Adrenal gland (tissue), 12 donors: Measurements from ENCODE around the gene SH3PXD2B. TPM values are rescaled to one million over a fixed set of nuclear protein-coding genes. Genes with fewer than 3 reads are reported as not detected.

Source experiments
- DNase-seq, 7 donors: peaks; one replicate each; pipeline ENCODE4 v3.0.0-alpha.2; 2019 to 2020
- H3K27ac ChIP-seq, 5 donors: fragments of 200-600 bp; sonication (generic) in 4 of 5; 1 replicate in 3 of 5; 2 replicates in 2 of 5; pipeline versions ENCODE4 v1.5.1 to v1.8.0; 2016 to 2020; ENCODE audit warnings: mild to moderate bottlenecking in 1 of 5
- H3K27me3 ChIP-seq: fragments of 200-600 bp; 2 replicates; pipeline ENCODE4 v1.8.0; 2021
- H3K36me3 ChIP-seq, 2 donors: fragments of 200-600 bp; replicated peaks in 1 of 2; 1 replicate in 1 of 2; 2 replicates in 1 of 2; pipeline versions ENCODE4 v1.5.1 to v1.8.0; 2018 to 2022
- H3K4me1 ChIP-seq, 2 donors: fragments of 200-600 bp; replicated peaks in 1 of 2; 1 replicate in 1 of 2; 2 replicates in 1 of 2; pipeline versions ENCODE4 v1.5.1 to v1.8.0; 2018 to 2021
- H3K4me3 ChIP-seq, 4 donors: fragments of 200-600 bp; sonication (generic) in 3 of 4; one replicate each; pipeline ENCODE4 v1.5.1; 2016 to 2018
- H3K9me3 ChIP-seq, 3 donors: fragments of 200-600 bp; sonication (generic) in 1 of 3; replicated peaks in 1 of 3; 1 replicate in 2 of 3; 2 replicates in 1 of 3; pipeline versions ENCODE4 v1.5.1 to v1.8.0; 2016 to 2021
- CTCF ChIP-seq, 6 experiments: fragments of 450-650 bp in 4 of 6; fragments of 200-600 bp in 2 of 6; sonication (generic) in 1 of 6; IDR thresholded peaks; 1 replicate in 5 of 6; 2 replicates in 1 of 6; pipeline versions ENCODE4 v1.5.1 to v1.8.0; 2016 to 2021; ENCODE audit warnings: antibody characterized with exemption in 6 of 6, mild to moderate bottlenecking in 2 of 6, moderate library complexity in 1 of 6
- POLR2A ChIP-seq, 2 donors: fragments of 450-650 bp; IDR thresholded peaks; one replicate each; pipeline ENCODE4 v1.6.1; 2017; ENCODE audit warnings: antibody characterized with exemption in 2 of 2, mild to moderate bottlenecking in 2 of 2, moderate library complexity in 1 of 2
- WGBS, 4 donors: extraction: QIAGEN DNeasy Blood & Tissue Kit in 2 of 4; methylation state at CpG; one replicate each; pipeline versions ENCODE4 v1.1.5 to v1.1.7; 2013 to 2017; 5-methylcytosine and 5-hydroxymethylcytosine counted together
- intact Hi-C, 2 donors: fragments of 100-400 bp; cut with DNase I; formaldehyde crosslinking; loops; one replicate each; pipeline versions ENCODE4 v1.14.1 to v1.15.0; 2022 to 2023
- polyA plus RNA-seq, 3 donors: library from polyadenylated mRNA; stranded (reverse); fragments of 200-250 nt in 2 of 3; fragments of 350-450 nt in 1 of 3; fragmentation: Illumina TruSeq in 1 of 3; extraction: RNeasy Lipid Tissue Mini Kit (QIAGEN cat#74804) in 1 of 3; gene quantifications; one replicate each; pipeline ENCODE4 v1.2.3, GENCODE V29; 2013 to 2014
- total RNA-seq, 9 donors: library from RNA; depleted of rRNA in 4 of 9; stranded (reverse); fragments of >200 nt in 4 of 9; fragments of 120-200 nt in 1 of 9; fragmentation: NEBNext Ultra II Directional in 1 of 9; extraction: Animal tissue kit (Norgen Biotek cat#: 25700) in 1 of 9; gene quantifications; one replicate each; pipeline versions ENCODE4 v1.1.0 to v1.2.4, GENCODE V29; 2013 to 2023
- donor health status: healthy with polysubstance abuse.
- donor health status: Bipolar disorder and iron deficiency.
- donor health status: DM: yes; HTN: yes; CAD: no.
- donor health status: DM: no; HTN: no; CAD: no.
- donor health status: DM: no; HTN: no; CAD: no.
- donor health status: DM: yes; HTN: yes; CAD: no.

Gene SH3PXD2B
- total and polyA plus RNA-seq, 12 donors: 15.2 to 111 (median 51.5) TPM

- H3K4me3 ChIP-seq: no peak overlapping the region
- no peak overlapping the region for H3K27ac ChIP-seq
- TF ChIP-seq CTCF (IDR thresholded peaks at IDR 0.05) (no peak), POLR2A (IDR thresholded peaks at IDR 0.05) (no peak)
- H3K4me1 ChIP-seq: peaks cover 0 to 13% of the 10 kb centered on the region in 2 donors
- H3K27me3 ChIP-seq: no peaks in the 10 kb centered on the region
- H3K36me3 ChIP-seq: no peaks in the 10 kb centered on the region
- H3K9me3 ChIP-seq: no peaks in the 10 kb centered on the region
- intact Hi-C loops: no loop called here
- 86 to 89% (median 87%) methylated on average over 7 of the region's 7 CpGs for WGBS, 4 donors
- peak in 2 of 7 donors; percentile 2 to 16 for DNase-seq
Measured at GRCh38 chr5:172501708-172502320, 47.5 kb upstream of the SH3PXD2B start.

DNA sequence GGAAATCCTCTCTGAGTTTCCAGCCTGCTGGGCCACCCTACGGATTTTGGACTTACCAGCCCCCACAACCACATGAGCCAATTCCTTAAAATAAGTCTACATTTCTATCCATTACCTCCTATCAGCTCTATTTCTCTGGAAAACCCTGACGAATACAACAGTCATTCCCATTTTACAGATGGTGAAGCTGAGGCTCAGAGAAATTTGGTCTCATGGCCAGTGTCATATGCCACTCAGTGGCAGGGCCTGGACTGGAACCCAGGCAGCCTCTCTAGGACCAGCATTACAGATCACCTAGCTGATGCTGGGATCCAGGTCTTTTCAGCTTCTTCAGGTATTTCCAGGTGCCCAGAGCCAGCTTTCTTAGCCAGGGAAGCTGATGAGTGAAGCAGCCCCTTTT lies 45.0 kb upstream of the SH3PXD2B start:
- Histone ChIP-seq H3K4me1 (peaks cover 0 to 12% of the 10 kb centered on the region in 2 donors), H3K4me3 (no peak overlapping the region), H3K27me3 (no peaks in the 10 kb centered on the region), H3K27ac (no peak overlapping the region), H3K9me3 (no peaks in the 10 kb centered on the region), H3K36me3 (no peaks in the 10 kb centered on the region)
- intact Hi-C loops: no loop called here
- 87 to 100% (median 93%) methylated on average over 2 of the region's 2 CpGs for WGBS, 4 donors
- TF ChIP-seq POLR2A (IDR thresholded peaks at IDR 0.05) (no peak), CTCF (IDR thresholded peaks at IDR 0.05) (no peak)
- DNase-seq: no peak

- TF ChIP-seq CTCF (IDR thresholded peaks at IDR 0.05) (no peak), POLR2A (IDR thresholded peaks at IDR 0.05) (no peak)
- Histone ChIP-seq H3K36me3 (no peaks in the 10 kb centered on the region), H3K27me3 (no peaks in the 10 kb centered on the region), H3K9me3 (no peaks in the 10 kb centered on the region), H3K27ac (no peak overlapping the region), H3K4me1 (peaks cover 0 to 10% of the 10 kb centered on the region in 2 donors), H3K4me3 (no peak overlapping the region)
- intact Hi-C loops: no loop called here
- DNase-seq: peak in 1 of 7 donors; percentile 5
- 92 to 95% (median 94%) methylated on average over 12 of the region's 12 CpGs for WGBS, 4 donors
Measured at GRCh38 chr5:172498431-172499129, 44.3 kb upstream of the SH3PXD2B start.

- Histone ChIP-seq H3K36me3 (no peaks in the 10 kb centered on the region), H3K4me3 (no peak overlapping the region), H3K27me3 (no peaks in the 10 kb centered on the region), H3K4me1 (peaks cover 0 to 10% of the 10 kb centered on the region in 2 donors), H3K9me3 (no peaks in the 10 kb centered on the region), H3K27ac (peak overlapping the region in 2 of 5 donors; percentile 50 to 73)
- WGBS, 4 donors: 88 to 94% (median 91%) methylated on average over 12 to 14 of the region's 14 CpGs
- TF ChIP-seq CTCF (IDR thresholded peaks at IDR 0.05) (no peak), POLR2A (IDR thresholded peaks at IDR 0.05) (no peak)
- peak in 2 of 7 donors; percentile 12 to 41 for DNase-seq
- intact Hi-C loops: no loop called here
Measured at GRCh38 chr5:172497591-172498255, 43.4 kb upstream of the SH3PXD2B start.
